OCI-LY3 (cell line): ENCODE data around the gene TRIM46.

Experiments
- H2AFZ ChIP-seq: fragments of 200-600, 300-600 bp; shearing (Covaris generic); 2 replicates; pipeline ENCODE4 v1.6.0; 2014; ENCODE audit warnings: antibody characterized with exemption, low read depth, low read length
- H3K27ac ChIP-seq: fragments of 200-600, 300-600 bp; sonication (generic); 2 replicates; pipeline ENCODE4 v1.5.1; 2014; ENCODE audit warnings: mild to moderate bottlenecking, low read length, moderate library complexity, mixed read lengths
- H3K27me3 ChIP-seq: fragments of 200-600, 300-600 bp; sonication (generic); 2 replicates; pipeline ENCODE4 v1.6.1; 2014; ENCODE audit warnings: low read depth, low read length, mixed read lengths
- H3K36me3 ChIP-seq: fragments of 200-600, 300-600 bp; sonication (generic); replicated peaks from 2 replicates; pipeline ENCODE3; 2014; ENCODE audit warnings: low read depth, low read length, mixed read lengths
- H3K4me1 ChIP-seq: fragments of 300-600, 200-600 bp; sonication (generic); 2 replicates; pipeline ENCODE4 v1.6.1; 2014; ENCODE audit warnings: low read length, mixed read lengths
- H3K4me2 ChIP-seq: fragments of 200-600, 300-600 bp; sonication (generic); 2 replicates; pipeline ENCODE4 v1.6.1; 2014; ENCODE audit warnings: low read length, mixed read lengths
- H3K4me3 ChIP-seq: fragments of 300-600, 200-600 bp; sonication (generic); 2 replicates; pipeline ENCODE4 v1.5.1; 2014; ENCODE audit warnings: antibody characterized with exemption, mild to moderate bottlenecking, low read length, moderate library complexity
- H3K79me2 ChIP-seq: fragments of 300-600, 200-600 bp; shearing (Covaris generic); 2 replicates; pipeline ENCODE4 v1.6.1; 2014; ENCODE audit warnings: mild to moderate bottlenecking, low read length, mixed read lengths
- H3K9ac ChIP-seq: fragments of 300-600, 200-600 bp; shearing (Covaris generic); 2 replicates; pipeline ENCODE4 v1.6.0; 2014; ENCODE audit warnings: mild to moderate bottlenecking, low read length, moderate library complexity
- H3K9me3 ChIP-seq: fragments of 200-600, 300-600 bp; shearing (Covaris generic); 2 replicates; pipeline ENCODE4 v1.6.1; 2014; ENCODE audit warnings: low read length, mixed read lengths; ENCODE audit not compliant: insufficient read depth
- H4K20me1 ChIP-seq: fragments of 200-600, 300-600 bp; sonication (generic); 2 replicates; pipeline ENCODE4 v1.6.1; 2016; ENCODE audit warnings: low read length, mixed read lengths; ENCODE audit not compliant: insufficient read depth
- CTCF ChIP-seq: fragments of 200-600, 300-600 bp; sonication (generic); IDR thresholded peaks from 2 replicates; pipeline ENCODE4 v1.5.1; 2014; ENCODE audit warnings: antibody characterized with exemption, low read length, low read depth
- EZH2phosphoT487 ChIP-seq: fragments of 200-600 bp; shearing (Covaris generic); IDR thresholded peaks from 2 replicates; pipeline ENCODE4 v1.6.1; 2018; ENCODE audit warnings: antibody characterized with exemption, mixed run types, low read depth

Gene TRIM46

DNA sequence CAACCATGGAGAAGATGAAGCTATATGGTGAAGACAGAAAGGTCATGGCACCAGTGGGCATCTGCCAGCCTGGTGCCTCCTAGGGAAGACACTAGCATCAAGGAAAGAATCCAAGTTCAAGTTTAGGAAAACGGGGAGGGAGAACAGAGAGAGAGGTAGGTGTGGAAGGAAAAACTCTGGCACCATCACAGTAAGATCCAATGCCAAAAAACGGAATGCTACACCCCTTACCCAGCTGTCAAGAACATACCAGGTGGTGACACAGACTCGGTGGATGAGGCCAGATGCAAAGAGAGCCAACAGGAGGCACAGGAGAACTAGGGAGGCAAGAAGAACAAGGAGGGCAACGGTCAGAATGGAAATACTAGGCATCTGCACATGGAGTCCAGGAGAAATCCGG, 4.1 kb upstream of the TRIM46 start:
- no peak overlapping the region for H3K4me2 ChIP-seq
- H3K36me3 ChIP-seq, result peaks cover 15% of the 10 kb centered on the region
- H3K27me3 ChIP-seq, result no peaks in the 10 kb centered on the region
- peaks cover 16% of the 10 kb centered on the region for H3K79me2 ChIP-seq
- H3K4me3 ChIP-seq, result no peak overlapping the region
- H3K9me3 ChIP-seq, result no peaks in the 10 kb centered on the region
- H2AFZ ChIP-seq, result no peak overlapping the region
- H4K20me1 ChIP-seq, result no peaks in the 10 kb centered on the region
- peaks cover 19% of the 10 kb centered on the region for H3K4me1 ChIP-seq
- H3K9ac ChIP-seq, result no peak overlapping the region
- TF ChIP-seq EZH2phosphoT487 (no peak), CTCF (no peak)
- H3K27ac ChIP-seq, result no peak overlapping the region

- no peaks in the 10 kb centered on the region for H3K9me3 ChIP-seq
- H2AFZ ChIP-seq, result no peak overlapping the region
- no peaks in the 10 kb centered on the region for H3K27me3 ChIP-seq
- H3K9ac ChIP-seq, result no peak overlapping the region
- no peak for TF ChIP-seq CTCF
- no peak for TF ChIP-seq EZH2phosphoT487
- H3K4me1 ChIP-seq, result peaks cover 22% of the 10 kb centered on the region
- H3K27ac ChIP-seq, result no peak overlapping the region
- H3K4me3 ChIP-seq, result no peak overlapping the region
- H3K4me2 ChIP-seq, result no peak overlapping the region
- peaks cover 15% of the 10 kb centered on the region for H3K36me3 ChIP-seq
- no peaks in the 10 kb centered on the region for H4K20me1 ChIP-seq
- peaks cover 16% of the 10 kb centered on the region for H3K79me2 ChIP-seq
Observed at GRCh38 chr1:155170101-155170785, 3.4 kb upstream of the TRIM46 start.

- H3K4me1 ChIP-seq, result peaks cover 22% of the 10 kb centered on the region
- peaks cover 16% of the 10 kb centered on the region for H3K79me2 ChIP-seq
- H2AFZ ChIP-seq, result no peak overlapping the region
- H3K27me3 ChIP-seq, result no peaks in the 10 kb centered on the region
- no peak overlapping the region for H3K4me3 ChIP-seq
- H4K20me1 ChIP-seq, result no peaks in the 10 kb centered on the region
- H3K9me3 ChIP-seq, result no peaks in the 10 kb centered on the region
- no peak overlapping the region for H3K27ac ChIP-seq
- no peak overlapping the region for H3K4me2 ChIP-seq
- TF ChIP-seq CTCF, result no peak
- TF ChIP-seq EZH2phosphoT487, result no peak
- no peak overlapping the region for H3K9ac ChIP-seq
- H3K36me3 ChIP-seq, result peaks cover 15% of the 10 kb centered on the region
Observed at GRCh38 chr1:155170806-155171205, 2.8 kb upstream of the TRIM46 start.

DNA sequence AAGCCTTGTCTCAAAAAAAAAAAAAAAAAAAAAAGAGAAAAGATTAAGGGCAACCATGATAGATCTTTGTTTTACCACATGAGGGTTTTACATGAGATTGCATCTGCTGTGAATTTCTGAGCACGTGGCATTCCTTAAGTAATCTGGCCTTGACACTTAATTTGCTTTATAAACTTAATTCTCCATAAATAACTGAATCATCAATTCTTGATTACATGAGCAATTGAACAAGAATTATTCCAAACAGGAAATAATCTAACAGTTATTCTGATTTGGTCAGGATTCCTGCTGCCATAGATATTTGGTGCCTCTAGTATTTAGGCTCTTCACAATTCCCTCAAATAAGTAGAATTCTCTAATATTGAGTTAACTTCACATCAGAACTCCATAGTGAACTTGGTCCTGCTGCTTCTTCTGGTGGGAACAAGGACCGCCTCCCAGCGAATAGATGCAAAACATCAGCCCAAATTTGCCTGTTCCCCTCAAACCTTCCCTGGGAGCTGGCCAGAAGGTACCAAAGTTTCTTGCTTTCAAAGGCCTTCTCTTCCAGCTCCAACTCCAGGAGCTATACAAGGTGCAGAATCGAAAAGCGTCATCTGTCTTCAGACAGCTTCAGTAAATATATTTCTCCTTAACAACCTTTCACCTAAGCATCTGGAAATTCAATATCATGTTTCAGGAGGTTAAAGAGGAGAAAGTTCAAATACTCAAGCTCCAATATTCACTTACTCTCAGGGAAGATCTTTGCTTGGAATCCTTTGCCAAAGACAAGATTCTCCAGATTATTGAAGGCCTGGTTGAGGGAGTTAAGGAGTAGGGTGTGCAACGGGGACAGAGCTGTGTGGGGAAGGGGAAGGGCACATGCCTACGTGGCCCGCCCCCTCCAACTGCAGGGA, 1.6 kb upstream of the TRIM46 start:
- TF ChIP-seq EZH2phosphoT487 (no peak), CTCF (no peak)
- peaks cover 30% of the 10 kb centered on the region for H3K4me1 ChIP-seq
- H3K9me3 ChIP-seq, result no peaks in the 10 kb centered on the region

More for the DNA sequence above, 1.6 kb upstream of the TRIM46 start:
- Histone ChIP-seq H3K4me3 (peak overlapping the region; percentile 87), H3K27ac (peak overlapping the region; percentile 75), H3K36me3 (peaks cover 15% of the 10 kb centered on the region), H3K9ac (peak overlapping the region; percentile 95), H3K4me2 (peak overlapping the region; percentile 91), H4K20me1 (no peaks in the 10 kb centered on the region), H2AFZ (no peak overlapping the region), H3K27me3 (no peaks in the 10 kb centered on the region), H3K79me2 (peaks cover 16% of the 10 kb centered on the region)
